Measurements from ENCODE around the gene TAF12. TPM values are rescaled to one million over a fixed set of nuclear protein-coding genes. Genes with fewer than 3 reads are reported as not detected.
"Not testable (repeated sequence)": the region's sequence is repeated elsewhere in the genome, so short reads cannot be mapped to it uniquely, and the experiment has no call there.

The TAF12 gene
- total and polyA plus RNA-seq, 4 donors, result 15.2 to 29.3 (median 26.7) TPM

DNA sequence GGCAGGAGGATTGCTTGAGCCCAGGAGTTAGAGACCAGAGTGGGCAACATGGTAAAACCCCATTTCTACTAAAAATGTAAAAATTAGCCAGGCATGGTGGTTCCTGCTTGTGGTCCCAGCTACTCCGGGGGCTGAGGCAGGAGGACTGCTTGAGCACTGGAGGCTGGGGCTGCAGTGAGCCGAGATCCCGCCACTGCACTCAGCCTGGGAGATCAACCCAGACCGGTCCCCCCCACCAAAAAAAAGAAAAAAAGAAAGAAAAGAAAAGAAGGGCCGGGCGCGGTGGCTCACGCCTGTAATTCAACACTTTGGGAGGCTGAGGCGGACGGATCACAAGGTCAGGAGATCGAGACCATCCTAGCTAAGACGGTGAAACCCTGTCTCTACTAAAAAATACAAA, 23.9 kb upstream of the TAF12 start:
- Histone ChIP-seq H3K27ac (ENCODE audit: low read depth in 1 of 2, low read length in 1 of 2) (no peak overlapping the region), H3K36me3 (ENCODE audit: control insufficient read depth in 4 of 4, insufficient read depth in 4 of 4, low read length in 4 of 4) (peaks cover 0 to 1% (median 0%) of the 10 kb centered on the region in 4 donors)
- no peak for DNase-seq

GRCh38 chr1:28663871-28664470, 21.1 kb upstream of the TAF12 start:
- H3K27ac ChIP-seq (ENCODE audit: low read depth in 1 of 2, low read length in 1 of 2), result no peak overlapping the region
- TF ChIP-seq CTCF (IDR thresholded peaks at IDR 0.05; ENCODE audit: control extremely low read depth, extremely low read depth), result no peak
- no peaks in the 10 kb centered on the region for H3K36me3 ChIP-seq (ENCODE audit: control insufficient read depth in 4 of 4, insufficient read depth in 4 of 4, low read length in 4 of 4)
- ATAC-seq (ENCODE audit: insufficient read depth, low FRiP score) (no peak), DNase-seq (peak in 1 of 3 donors; percentile 17)
- 89% methylated on average over 7 of the region's 7 CpGs for WGBS, 2 donors
- no peaks in the 10 kb centered on the region for H3K9me3 ChIP-seq (ENCODE audit: control insufficient read depth in 4 of 4, insufficient read depth in 3 of 4, low read length in 3 of 4)
- H3K4me1 ChIP-seq (ENCODE audit: control insufficient read depth in 5 of 5, insufficient read depth in 5 of 5, low read length in 5 of 5), result peaks cover 0 to 7% (median 0%) of the 10 kb centered on the region in 5 donors
- H3K9ac ChIP-seq (ENCODE audit: insufficient read depth in 1 of 2, low read length in 2 of 2), result no peak overlapping the region
- H3K4me3 ChIP-seq, result no peak overlapping the region
- no peaks in the 10 kb centered on the region for H3K27me3 ChIP-seq (ENCODE audit: control insufficient read depth in 3 of 3, insufficient read depth in 3 of 3, low read length in 2 of 3)

More for the DNA sequence above, 23.9 kb upstream of the TAF12 start:
- no peak for TF ChIP-seq CTCF (IDR thresholded peaks at IDR 0.05; ENCODE audit: control extremely low read depth, extremely low read depth)
- ATAC-seq (ENCODE audit: insufficient read depth, low FRiP score), result no peak
- Histone ChIP-seq H3K9ac (ENCODE audit: insufficient read depth in 1 of 2, low read length in 2 of 2) (no peak overlapping the region), H3K4me1 (ENCODE audit: control insufficient read depth in 5 of 5, insufficient read depth in 5 of 5, low read length in 5 of 5) (peaks cover 0 to 13% (median 5%) of the 10 kb centered on the region in 5 donors), H3K9me3 (ENCODE audit: control insufficient read depth in 4 of 4, insufficient read depth in 3 of 4, low read length in 3 of 4) (no peaks in the 10 kb centered on the region), H3K27me3 (ENCODE audit: control insufficient read depth in 3 of 3, insufficient read depth in 3 of 3, low read length in 2 of 3) (no peaks in the 10 kb centered on the region), H3K4me3 (no peak overlapping the region)
- 96 to 98% methylated on average over 12 of the region's 12 CpGs for WGBS, 2 donors

DNA sequence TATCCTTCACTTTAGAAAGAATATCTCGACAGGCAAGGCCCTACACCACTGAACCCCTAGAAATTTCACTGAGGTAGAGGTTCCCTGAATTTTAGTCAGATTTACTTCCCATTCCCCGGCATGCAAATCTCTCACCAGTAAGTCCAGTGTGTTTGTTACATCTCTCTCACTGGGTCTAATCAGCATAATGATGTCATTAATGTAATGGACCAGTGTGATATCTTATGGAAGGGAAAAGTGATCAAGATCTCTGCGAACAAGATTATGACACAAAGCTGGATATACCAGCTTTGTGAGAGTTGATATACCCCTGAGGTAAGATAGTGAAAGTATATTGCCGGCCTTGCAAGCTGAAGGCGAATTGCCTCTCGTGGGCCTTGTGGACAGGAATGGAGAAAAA, 13.5 kb upstream of the TAF12 start:
- no peak overlapping the region for H3K9ac ChIP-seq (ENCODE audit: insufficient read depth in 1 of 2, low read length in 2 of 2)
- no peaks in the 10 kb centered on the region for H3K36me3 ChIP-seq (ENCODE audit: control insufficient read depth in 4 of 4, insufficient read depth in 4 of 4, low read length in 4 of 4)
- no peak for ATAC-seq (ENCODE audit: insufficient read depth, low FRiP score)
- no peak overlapping the region for H3K27ac ChIP-seq (ENCODE audit: low read depth in 1 of 2, low read length in 1 of 2)
- WGBS, 2 donors, result 93 to 96% methylated on average over 6 of the region's 6 CpGs
- no peak overlapping the region for H3K4me3 ChIP-seq
- TF ChIP-seq CTCF (IDR thresholded peaks at IDR 0.05; ENCODE audit: control extremely low read depth, extremely low read depth), result no peak
- no peaks in the 10 kb centered on the region for H3K9me3 ChIP-seq (ENCODE audit: control insufficient read depth in 4 of 4, insufficient read depth in 3 of 4, low read length in 3 of 4)
- no peaks in the 10 kb centered on the region for H3K27me3 ChIP-seq (ENCODE audit: control insufficient read depth in 3 of 3, insufficient read depth in 3 of 3, low read length in 2 of 3)
- H3K4me1 ChIP-seq (ENCODE audit: control insufficient read depth in 5 of 5, insufficient read depth in 5 of 5, low read length in 5 of 5), result no peaks in the 10 kb centered on the region
- DNase-seq, result no peak

DNA sequence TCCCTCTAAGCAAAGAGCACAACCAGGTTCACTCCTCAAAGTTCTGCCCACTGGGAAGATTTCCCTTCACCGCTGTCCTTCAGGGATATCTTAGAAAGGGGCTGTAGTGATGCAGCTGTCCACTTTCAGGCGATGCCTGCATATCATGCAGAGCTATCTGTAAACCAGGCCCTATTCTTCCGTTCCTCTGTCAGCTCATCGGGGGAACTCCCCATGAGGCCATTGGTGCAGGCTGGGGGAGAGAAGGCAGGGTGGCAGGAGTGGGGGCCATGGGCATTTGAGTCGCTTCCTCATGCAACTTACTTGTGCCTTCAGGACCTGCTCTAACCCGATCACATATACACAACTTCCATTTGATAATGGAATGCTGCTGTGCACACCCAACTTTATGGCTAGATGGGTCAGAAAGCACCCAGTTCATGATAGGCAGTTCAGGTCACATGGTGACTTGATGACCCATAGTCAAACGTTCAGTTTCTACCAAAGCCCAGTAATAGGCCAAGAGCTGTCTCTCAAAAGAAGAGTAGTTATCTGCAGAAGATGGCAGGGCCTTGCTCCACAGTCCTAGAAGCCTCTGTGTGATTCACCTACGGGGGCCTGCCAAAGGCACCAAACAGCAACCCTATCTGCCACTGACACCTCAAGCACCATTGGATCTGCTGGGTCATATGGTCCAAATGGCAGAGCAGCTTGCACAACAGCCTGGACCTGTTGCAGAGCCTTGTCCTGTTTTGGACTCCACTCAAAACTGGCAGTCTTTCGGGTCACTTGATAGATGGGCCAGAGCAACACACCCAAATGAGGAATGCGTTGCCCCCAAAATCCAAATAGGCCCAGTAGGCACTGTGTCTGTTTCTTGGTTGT, 12.8 kb upstream of the TAF12 start:
- H3K36me3 ChIP-seq (ENCODE audit: control insufficient read depth in 4 of 4, insufficient read depth in 4 of 4, low read length in 4 of 4); DNase-seq; H3K27me3 ChIP-seq (ENCODE audit: control insufficient read depth in 3 of 3, insufficient read depth in 3 of 3, low read length in 2 of 3); H3K9me3 ChIP-seq (ENCODE audit: control insufficient read depth in 4 of 4, insufficient read depth in 3 of 4, low read length in 3 of 4); ATAC-seq (ENCODE audit: insufficient read depth, low FRiP score); H3K4me3 ChIP-seq; H3K27ac ChIP-seq (ENCODE audit: low read depth in 1 of 2, low read length in 1 of 2); H3K9ac ChIP-seq (ENCODE audit: insufficient read depth in 1 of 2, low read length in 2 of 2); H3K4me1 ChIP-seq (ENCODE audit: control insufficient read depth in 5 of 5, insufficient read depth in 5 of 5, low read length in 5 of 5): not testable (repeated sequence)
- WGBS, 2 donors, result 83 to 88% methylated on average over 10 of the region's 10 CpGs

GRCh38 chr1:28653870-28654269, 11.0 kb upstream of the TAF12 start:
- H3K9ac ChIP-seq (ENCODE audit: insufficient read depth in 1 of 2, low read length in 2 of 2); H3K4me3 ChIP-seq; ATAC-seq (ENCODE audit: insufficient read depth, low FRiP score); H3K4me1 ChIP-seq (ENCODE audit: control insufficient read depth in 5 of 5, insufficient read depth in 5 of 5, low read length in 5 of 5); H3K9me3 ChIP-seq (ENCODE audit: control insufficient read depth in 4 of 4, insufficient read depth in 3 of 4, low read length in 3 of 4); H3K27me3 ChIP-seq (ENCODE audit: control insufficient read depth in 3 of 3, insufficient read depth in 3 of 3, low read length in 2 of 3); H3K27ac ChIP-seq (ENCODE audit: low read depth in 1 of 2, low read length in 1 of 2); H3K36me3 ChIP-seq (ENCODE audit: control insufficient read depth in 4 of 4, insufficient read depth in 4 of 4, low read length in 4 of 4): not testable (repeated sequence)
- DNase-seq, result peak in 2 of 3 donors; percentile 12 to 33
- WGBS, 2 donors, result 63 to 85% methylated on average over 3 of the region's 3 CpGs

GRCh38 chr1:28653063-28653462, 10.2 kb upstream of the TAF12 start:
- H3K27ac ChIP-seq (ENCODE audit: low read depth in 1 of 2, low read length in 1 of 2); H3K4me1 ChIP-seq (ENCODE audit: control insufficient read depth in 5 of 5, insufficient read depth in 5 of 5, low read length in 5 of 5); H3K27me3 ChIP-seq (ENCODE audit: control insufficient read depth in 3 of 3, insufficient read depth in 3 of 3, low read length in 2 of 3); ATAC-seq (ENCODE audit: insufficient read depth, low FRiP score); DNase-seq; H3K9ac ChIP-seq (ENCODE audit: insufficient read depth in 1 of 2, low read length in 2 of 2); H3K4me3 ChIP-seq; H3K9me3 ChIP-seq (ENCODE audit: control insufficient read depth in 4 of 4, insufficient read depth in 3 of 4, low read length in 3 of 4); H3K36me3 ChIP-seq (ENCODE audit: control insufficient read depth in 4 of 4, insufficient read depth in 4 of 4, low read length in 4 of 4): not testable (repeated sequence)
- 77 to 80% methylated on average over 13 of the region's 13 CpGs for WGBS, 2 donors
